ENCODE measurements around the gene PTBP2.

PTBP2 gene, protein sequence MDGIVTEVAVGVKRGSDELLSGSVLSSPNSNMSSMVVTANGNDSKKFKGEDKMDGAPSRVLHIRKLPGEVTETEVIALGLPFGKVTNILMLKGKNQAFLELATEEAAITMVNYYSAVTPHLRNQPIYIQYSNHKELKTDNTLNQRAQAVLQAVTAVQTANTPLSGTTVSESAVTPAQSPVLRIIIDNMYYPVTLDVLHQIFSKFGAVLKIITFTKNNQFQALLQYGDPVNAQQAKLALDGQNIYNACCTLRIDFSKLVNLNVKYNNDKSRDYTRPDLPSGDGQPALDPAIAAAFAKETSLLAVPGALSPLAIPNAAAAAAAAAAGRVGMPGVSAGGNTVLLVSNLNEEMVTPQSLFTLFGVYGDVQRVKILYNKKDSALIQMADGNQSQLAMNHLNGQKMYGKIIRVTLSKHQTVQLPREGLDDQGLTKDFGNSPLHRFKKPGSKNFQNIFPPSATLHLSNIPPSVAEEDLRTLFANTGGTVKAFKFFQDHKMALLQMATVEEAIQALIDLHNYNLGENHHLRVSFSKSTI

DNA sequence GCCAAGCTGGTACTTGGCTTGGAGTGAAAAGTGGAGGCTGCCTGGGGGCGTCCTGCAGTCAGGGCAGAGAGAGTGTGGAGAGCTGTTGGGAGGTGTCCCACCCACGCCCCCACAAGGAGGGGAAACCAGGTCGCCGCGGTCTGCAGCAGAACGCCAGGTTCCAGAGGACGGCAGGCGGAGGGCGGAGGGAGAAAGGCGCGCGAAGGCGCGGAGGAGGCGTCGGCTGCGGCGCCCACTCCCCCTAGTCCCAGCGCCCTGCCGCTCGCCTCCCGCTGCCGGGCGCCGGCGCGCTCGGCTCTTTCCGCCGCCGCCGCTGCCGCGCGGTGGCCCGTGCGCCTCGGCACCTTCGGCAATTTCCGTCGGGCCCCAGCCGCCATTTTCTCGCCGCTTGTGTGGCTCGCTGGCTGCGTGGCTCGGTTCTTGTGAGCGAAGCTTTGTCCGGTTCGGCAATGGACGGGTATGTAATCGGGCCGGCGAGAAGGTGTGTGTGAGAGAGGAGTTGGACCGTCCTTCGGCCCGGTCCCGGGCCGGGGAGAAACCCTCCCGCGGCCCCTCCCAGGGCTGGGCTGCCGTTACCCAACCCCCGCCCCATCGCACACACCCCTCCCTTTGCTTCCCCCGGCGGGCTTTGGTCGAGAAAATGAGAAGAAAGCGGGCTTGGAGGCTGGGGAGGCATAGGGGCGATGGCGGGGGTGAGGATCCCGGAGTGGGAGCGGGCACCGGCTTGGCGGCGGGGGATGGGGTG lies at the start of gene PTBP2:
TSS of gene PTBP2 (plus strand) at position 369 of the 745 bp plus-strand sequence. CDS start at position 450, 81 bp downstream.
- DNase-seq (ENCODE audit: low spot score), result peak; percentile 96

DNA sequence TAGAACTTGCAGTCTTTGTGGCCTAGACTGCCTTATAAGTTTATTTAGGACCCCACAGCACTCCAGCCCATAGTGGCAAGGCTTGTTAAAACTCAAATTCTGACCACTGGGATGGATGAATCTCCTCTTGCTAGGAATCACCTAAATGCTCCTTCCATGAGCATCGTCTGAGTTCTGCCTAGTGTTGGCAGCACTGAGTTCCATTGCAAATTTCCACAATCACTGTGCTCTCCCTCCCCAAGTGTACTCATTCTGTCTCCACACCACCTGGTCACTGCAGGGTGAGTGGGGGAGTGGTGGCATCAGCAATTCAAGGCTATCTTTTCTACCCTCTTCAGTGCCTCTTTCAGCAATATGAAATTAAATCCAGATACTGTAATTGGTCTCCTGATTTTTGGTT lies 46.7 kb upstream of the PTBP2 start:
- DNase-seq (ENCODE audit: low spot score), result no peak

DNA sequence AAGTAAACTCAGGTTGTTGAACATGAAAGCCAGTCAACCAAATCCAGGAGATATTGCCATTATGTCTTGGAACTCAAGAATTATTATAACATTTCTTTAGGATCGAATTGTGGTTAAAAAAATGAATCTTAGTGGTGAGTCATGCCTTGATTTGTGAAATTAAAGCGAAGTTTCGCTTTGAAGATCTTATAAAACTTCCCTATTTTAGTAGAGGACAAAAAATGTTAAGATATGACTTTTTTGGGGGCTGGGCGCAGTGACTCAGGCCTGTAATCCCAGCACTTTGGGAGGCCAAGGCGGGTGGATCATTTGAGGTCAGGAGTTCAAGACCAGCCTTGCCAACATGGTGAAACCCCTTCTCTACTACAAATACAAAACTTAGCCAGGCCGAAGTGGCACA lies 39.5 kb upstream of the PTBP2 start:
- no peak for DNase-seq (ENCODE audit: low spot score)

DNA sequence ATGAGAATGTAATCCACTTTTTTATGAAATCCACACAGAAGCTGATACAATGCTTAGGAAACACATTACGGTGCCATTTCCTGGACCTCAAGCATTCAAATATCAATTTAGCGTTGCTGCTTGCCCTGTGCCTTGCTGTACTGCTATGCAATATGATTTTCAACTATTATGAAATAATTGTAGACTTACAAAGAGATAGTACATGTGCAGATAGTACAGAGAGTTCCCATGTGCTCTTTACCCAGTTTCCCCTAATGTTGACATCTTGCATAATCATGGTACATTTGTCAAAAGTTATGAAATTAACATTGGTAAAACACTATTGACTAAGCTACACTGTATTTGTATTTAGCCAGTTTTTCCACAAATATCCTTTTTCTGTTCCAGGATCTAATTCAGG lies 37.7 kb upstream of the PTBP2 start:
- DNase-seq (ENCODE audit: low spot score), result no peak

DNA sequence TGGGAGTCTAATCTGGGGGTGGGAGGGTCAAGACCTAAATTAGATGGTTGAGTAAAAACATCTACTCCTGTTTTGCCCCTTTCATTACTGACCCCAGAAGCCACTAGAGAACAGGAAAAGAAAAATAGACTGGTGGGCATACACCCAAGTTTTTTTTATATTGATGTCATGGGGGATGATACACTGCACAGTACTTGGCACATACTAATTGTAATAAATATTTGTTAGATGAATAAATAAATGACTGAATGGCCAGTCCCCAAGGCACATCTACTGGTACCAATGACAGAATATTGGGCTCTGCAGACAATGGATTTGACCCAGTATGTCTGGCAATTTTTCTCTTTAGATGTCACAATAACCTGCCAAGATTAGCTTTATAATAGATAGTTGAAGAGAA lies 36.8 kb upstream of the PTBP2 start:
- DNase-seq (ENCODE audit: low spot score), result no peak

DNA sequence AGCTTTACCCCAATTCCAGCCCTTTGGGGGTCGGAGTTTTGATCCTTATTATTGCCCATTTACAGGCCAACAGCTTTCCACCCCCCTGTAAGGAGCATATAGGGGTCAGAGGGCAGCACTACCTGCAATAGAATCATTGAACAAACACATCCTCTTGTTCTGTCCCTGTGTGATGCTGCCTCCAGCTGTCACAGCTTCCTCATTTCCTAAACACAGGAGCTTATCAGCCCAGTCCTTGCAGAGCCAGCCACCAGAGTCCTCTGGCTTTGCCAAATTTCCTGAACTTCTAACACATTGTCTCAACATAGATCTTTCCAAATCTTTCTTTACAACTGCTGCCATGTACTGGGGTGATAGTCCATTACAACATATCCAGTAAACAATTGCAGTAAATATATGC lies 32.8 kb upstream of the PTBP2 start:
- no peak for DNase-seq (ENCODE audit: low spot score)

DNA sequence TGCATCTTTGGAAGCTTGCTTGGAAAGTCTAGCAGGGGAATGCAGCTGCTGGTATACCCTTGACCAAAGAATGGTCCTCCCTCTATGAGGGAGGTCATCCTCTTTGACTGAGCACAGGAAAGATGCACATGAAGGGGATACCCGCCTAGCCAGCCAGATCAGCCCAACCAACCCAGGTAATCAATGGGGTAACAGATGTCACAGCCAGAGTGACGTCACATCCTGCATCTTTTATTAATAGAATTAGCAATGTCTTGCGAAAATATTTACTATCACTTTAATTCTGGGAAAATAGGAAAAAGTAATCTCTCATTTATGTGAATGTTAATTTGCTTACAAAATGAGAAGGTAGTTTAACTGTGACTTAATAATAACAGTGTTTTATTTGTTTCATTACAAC lies 25.6 kb upstream of the PTBP2 start:
- DNase-seq (ENCODE audit: low spot score), result no peak

DNA sequence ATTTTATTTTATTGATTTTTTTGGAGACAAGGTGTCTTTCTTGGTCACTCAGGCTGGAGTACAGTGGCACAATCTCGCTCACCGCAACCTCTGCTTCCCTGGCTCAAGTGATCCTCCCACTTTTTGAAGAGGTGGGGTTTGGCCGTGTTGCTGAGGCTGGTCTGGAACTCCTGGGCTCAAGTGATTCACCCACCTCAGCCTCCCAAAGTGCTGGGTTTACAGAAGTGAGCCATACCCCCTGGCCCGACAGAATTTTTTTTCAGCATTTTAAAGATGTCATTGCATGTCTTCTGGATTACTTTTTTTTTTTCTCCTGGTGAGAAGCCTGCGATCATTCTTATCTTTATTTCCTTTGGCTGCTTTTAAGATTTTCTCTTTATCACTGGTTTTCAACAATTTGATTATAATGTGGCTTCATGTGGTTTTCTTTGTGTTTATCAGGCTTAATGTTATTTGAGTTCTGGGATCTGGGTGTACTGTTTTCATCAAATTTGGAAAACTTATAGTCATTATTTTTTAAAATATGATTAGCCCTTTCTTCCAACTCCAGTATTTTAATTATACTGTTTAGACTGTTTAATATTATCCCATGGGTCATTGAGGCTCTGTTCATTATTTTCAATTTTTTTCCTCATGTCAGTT lies 23.1 kb upstream of the PTBP2 start:
- DNase-seq (ENCODE audit: low spot score), result no peak

DNA sequence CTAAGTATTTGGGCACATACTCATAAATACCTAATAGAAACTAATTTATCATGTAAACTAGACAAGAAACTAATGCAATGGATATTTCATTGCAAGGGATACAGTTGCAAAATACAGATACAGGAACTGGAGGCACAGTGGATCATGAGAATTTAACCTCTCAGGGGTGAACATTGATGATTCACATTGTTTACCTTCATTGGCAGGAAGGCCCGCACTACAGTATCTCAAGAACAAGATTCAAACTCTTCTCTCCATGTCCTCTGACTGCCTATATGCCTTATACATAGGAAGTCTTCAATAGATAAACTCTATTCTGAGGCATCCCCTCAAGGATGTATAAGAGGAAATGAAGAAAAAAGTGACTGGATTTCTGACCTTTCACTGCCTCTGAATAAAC lies 18.4 kb upstream of the PTBP2 start:
- DNase-seq (ENCODE audit: low spot score), result no peak

DNA sequence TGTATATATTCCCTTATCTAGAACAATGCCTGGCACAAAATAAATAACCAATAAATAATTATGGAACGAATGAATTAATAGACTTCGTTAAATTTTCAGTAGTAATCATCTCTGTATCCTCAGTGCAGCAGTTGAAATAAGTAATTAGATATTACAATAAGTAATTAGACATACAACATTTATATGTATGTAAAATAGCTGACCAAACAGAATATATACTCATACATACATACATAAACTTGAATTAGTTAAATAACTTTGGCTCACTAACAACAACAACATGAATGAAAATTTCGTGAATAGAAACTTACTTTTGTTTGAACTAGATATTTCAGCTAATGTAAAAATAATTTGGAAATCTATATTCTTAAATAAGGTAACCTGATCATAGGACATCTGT lies 14.6 kb upstream of the PTBP2 start:
- DNase-seq (ENCODE audit: low spot score), result no peak

DNA sequence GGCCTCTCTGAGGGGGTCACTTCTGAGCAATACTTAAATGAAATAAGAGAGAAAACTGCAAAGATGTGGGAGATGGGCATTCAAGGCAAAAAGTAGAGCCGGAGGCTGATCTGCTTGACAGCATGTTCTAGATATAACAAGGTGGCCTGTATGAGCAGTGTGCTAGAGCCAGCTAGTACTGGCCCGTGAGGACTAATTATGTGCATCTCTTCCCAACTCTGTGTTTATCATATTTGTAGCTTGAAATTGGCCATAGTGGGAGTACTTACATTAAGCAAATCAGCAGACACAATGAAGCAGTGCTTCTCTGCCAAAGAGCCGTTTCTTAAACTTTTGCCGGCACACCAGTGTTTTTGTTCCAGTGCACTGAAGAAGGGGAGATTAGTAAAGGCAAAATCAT lies 13.1 kb upstream of the PTBP2 start:
- DNase-seq (ENCODE audit: low spot score), result no peak

DNA sequence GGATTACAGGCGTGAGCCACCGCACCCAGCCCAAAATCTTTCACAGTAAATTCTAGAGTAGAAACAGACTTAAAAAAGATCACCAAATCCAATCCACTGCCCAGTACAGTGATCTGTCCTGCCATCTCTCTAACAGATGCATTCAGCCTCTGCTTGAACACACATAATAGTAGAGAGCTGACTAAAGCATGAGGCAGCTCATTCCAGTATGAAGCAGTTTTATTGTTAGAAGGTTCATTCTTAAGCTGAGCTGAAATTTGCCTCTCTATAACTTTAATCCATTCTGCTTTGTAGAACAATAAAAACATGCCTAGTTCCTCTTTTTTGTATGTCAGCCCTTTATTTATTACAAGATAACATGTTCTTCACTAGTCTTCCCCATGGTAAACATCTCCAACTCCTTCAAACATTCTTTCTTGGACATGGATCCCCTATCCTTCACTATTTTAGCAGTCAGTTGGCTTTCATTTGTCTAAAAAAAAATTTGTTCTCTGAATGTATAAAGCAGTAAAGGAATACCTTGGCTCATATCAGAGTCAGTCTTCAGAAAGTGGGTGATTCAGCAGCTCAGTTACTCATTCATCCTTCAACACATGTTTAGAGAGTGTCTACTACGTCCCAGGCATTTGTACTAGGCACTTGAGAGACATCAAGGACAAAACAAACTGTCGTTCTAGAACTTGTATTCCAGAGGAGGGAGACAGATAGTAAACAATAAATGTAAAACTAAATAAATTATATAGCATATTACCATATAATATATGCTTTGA lies 10.7 kb upstream of the PTBP2 start:
- peak; percentile 22 for DNase-seq (ENCODE audit: low spot score)

DNA sequence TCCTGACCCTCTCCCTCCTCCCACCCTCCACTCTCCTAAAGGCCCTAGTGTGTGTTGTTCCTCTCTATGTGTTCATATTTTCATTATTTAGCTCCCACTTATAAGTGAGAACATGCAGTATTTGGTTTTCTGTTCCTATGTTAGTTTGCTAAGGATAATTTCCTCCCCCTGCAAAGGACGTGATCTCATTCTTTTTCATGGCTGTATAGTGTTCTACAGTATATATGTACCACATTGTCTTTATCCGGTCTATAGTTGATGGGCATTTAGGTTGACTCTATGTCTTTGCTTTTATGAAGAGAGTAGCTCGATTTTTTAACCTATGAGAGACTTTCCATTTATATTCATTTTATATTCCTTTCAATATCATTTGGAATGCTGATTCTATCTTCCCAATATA lies 7.9 kb upstream of the PTBP2 start:
- DNase-seq (ENCODE audit: low spot score), result no peak

DNA sequence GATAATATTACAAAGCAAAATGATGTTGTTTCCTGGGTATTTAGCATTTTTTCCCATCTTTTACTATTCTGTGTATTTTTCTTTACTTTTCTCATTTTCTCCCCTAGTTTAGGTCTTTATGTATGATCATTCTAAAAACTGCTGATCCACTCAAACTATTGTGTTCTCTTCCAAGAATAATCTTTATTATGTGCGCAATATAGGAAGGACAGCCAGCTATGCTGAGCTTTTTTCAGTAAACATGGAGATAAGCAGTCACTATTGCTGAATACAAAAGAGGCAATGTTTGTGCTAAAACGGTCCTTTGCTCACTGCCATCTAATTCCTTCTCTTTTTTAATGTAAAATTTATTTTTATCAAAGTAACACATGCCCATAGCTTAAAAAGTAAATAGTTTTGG lies 6.7 kb upstream of the PTBP2 start:
- no peak for DNase-seq (ENCODE audit: low spot score)

DNA sequence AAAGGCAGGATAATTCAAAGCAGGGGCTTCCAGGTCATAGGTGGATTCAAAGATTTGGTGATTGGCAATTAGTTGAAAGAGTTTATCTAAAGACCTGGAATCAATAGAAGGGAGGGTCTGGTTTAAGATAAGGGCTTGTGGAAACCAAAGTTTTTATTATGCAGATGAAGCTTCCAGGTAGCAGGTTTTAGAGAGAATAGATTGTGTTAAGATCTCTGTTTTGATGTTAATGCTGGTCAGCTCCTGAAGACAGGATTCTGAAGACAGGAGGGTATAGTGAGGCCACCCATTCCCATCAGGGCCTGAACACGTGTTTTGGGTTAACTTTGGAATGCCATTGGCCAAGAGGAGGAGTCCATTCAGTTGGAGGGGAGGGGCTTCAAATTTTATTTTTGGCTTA lies 6.1 kb upstream of the PTBP2 start:
- no peak for DNase-seq (ENCODE audit: low spot score)

DNA sequence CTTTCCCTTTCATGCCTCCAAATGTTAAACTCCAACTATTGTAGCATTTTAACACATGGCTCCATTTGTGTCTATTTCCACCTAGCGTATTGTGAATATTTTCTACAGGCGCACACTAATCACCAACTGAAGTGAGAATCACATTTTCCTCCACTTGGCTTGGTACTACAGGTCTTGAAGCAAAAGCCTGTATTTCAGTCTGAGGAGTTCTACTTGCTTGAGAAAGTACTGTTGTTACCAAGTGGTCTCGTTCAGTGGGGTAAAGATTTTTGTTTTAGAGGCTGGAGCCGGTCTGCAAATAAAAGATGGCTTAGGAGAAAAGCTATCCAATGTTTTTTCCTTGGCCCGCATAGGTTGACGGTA lies 550 bp upstream of the PTBP2 start:
- no peak for DNase-seq (ENCODE audit: low spot score)

DNA sequence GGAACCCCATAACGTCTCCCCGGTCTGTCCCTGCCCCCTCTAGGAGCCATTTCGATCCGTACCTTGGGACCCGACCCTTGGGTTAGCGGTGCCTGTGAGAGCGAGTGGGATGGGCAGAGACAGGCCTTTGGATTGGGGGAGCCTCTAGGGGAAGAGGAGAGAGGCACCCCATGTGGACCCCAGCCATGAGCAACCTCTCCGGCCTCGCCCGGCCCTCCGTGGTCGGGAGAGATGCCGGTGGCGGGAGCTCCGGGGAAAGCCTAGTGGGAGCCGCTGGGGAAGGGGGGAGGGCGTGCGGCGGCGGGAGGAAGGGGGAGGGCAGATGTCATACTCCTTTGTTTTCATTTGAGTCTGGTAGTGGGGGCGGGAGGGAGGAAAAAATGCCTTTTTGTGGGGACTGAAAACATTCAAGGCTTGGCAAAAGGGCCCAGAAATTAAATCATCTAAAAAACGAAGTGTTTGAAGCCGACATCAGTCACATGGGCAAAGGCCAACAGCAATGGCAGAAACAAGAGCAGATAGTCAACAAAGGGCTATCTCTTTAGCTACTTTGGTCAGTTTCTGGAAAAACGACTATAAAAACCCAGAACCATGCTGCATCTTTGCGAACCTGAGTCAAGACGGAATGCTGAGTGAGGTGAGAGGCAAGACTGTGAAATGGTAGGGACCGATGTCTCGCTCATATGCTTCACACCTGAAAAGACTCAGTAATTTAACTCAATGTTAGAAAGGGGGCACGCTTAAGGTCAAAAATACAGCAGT lies 758 bp downstream of the PTBP2 start:
- DNase-seq (ENCODE audit: low spot score), result peak; percentile 85

DNA sequence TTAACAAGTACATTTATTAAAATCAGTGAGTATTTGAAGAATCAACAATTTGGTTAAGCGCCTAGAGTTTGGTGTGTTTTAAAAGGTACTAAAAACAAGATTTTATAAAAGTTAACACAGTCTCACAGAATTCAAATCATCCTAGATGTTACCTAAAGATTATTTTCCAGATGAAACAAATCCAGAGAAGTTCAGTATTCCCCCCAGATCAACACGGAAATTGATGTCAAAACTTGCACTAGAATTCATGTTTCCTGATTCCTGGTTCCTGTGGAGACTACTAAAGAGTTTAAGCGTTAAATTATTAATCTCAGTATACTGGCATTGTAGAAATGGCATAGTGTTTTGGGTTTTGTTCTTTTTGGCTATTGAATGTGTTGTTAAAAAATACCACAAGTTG lies 1.4 kb downstream of the PTBP2 start:
- no peak for DNase-seq (ENCODE audit: low spot score)

DNA sequence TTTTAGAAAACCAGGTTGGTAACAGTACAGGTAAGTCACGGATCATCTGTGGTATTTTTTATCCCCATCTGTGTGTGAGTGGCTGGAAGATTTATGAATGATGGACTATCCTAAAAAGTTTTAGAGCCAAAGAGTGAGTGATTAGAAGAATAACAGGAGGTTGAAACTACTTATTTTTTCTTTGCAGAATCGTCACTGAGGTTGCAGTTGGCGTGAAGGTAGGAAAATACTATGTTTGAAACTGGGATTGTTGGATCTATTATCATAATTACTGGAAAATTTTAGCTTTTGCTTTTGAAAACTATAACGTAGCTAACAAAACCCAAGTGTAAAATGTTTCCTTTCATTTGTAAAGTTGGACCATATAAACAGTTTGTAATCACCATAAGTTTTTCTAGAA lies 1.8 kb downstream of the PTBP2 start:
- no peak for DNase-seq (ENCODE audit: low spot score)

DNA sequence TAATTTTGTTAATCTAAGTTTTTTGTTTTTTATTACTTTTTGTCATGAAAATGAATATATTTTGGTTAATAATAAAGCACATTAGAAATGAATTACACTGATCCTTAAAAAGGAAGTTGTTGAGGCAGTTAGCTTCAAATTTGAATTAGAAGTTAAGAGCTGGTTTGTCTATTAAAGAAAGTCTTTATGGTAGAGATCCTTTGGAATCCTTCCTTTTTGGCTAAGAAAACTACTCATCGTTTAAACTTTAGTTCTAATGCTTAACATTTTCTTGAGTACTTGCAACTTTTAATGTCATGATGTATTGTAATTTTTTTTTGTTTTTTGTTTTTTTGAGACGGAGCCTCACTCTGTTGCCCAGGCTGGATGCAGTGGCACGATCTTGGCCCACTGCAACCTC lies 2.4 kb downstream of the PTBP2 start:
- DNase-seq (ENCODE audit: low spot score), result no peak

DNA sequence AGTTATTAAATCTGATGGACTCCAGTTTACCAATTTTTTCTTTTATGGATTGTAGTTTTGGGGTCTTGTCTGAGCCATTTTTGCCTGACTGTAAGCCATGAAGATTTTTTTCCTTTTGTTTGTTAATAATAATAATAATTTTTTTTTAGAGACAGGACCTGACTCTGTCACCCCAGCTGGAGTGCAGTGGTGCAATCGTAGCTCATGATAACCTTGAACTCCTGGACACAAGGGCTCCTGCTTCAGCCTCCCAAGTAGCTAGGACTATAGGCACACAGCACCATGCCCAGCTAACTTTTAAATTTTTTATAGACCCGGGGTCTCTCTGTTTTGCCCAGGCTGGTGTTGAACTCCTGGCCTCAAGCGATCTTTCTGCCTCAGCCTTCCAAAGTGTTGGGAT lies 6.3 kb downstream of the PTBP2 start:
- DNase-seq (ENCODE audit: low spot score), result no peak
